K562 (cell line): ENCODE data around the gene UPK3A. TPM values are rescaled to one million over a fixed set of nuclear protein-coding genes. Genes with fewer than 3 reads are reported as not detected.

ENCODE experiments used
- CHD1 ChIP-seq: fragments of 200-600 bp; sonication (generic); IDR thresholded peaks from one replicate; pipeline ENCODE4 v1.6.1; 2012; ENCODE audit warnings: mild to moderate bottlenecking, moderate library complexity, low read length, inconsistent platforms
- FIP1L1 ChIP-seq: fragments of 200-400 bp; formaldehyde crosslinking; IDR thresholded peaks from 2 replicates; pipeline ENCODE4 v1.6.1; 2018; ENCODE audit warnings: mild to moderate bottlenecking, low read depth, low read length; ENCODE audit not compliant: poor library complexity, severe bottlenecking
- MAFF ChIP-seq: IDR thresholded peaks from 2 replicates; pipeline ENCODE4 v1.6.1; 2012; ENCODE audit warnings: low read length, improper control_type of control experiment
- NCOR1 ChIP-seq: fragments of 450-650 bp; IDR thresholded peaks from 2 replicates; pipeline ENCODE4 v1.6.1; 2016; ENCODE audit warnings: mild to moderate bottlenecking, moderate library complexity
- NFRKB ChIP-seq: fragments of 450-650 bp; IDR thresholded peaks from 2 replicates; pipeline ENCODE4 v1.6.1; 2016; ENCODE audit warnings: low read depth
- POU5F1 ChIP-seq: fragments of 150-350 bp; IDR thresholded peaks from 2 replicates; pipeline ENCODE4 v1.6.1; 2014; ENCODE audit warnings: borderline replicate concordance, low read length, low read depth, mild to moderate bottlenecking; ENCODE audit not compliant: partially characterized antibody
- TRIM28 ChIP-seq: fragments of 450-650 bp; IDR thresholded peaks from 2 replicates; pipeline ENCODE4 v1.6.1; 2017
- ZNF717 ChIP-seq: fragments of 250-450 bp; sonication (Bioruptor Pico); IDR thresholded peaks from 2 replicates; pipeline ENCODE4 v1.5.0; 2021
- polyA plus RNA-seq, 8 experiments: library from polyadenylated mRNA; depleted of rRNA in 4 of 8; stranded (reverse) in 5 of 8; unstranded in 3 of 8; fragments of >200 nt; fragmentation: Nextera tagmentation in 2 of 8; fragmentation: Illumina TruSeq in 1 of 8; extraction: Ambion mirVana in 2 of 8; extraction: Trizol in 1 of 8; gene quantifications; 2 replicates each; pipeline versions ENCODE4 v1.2.1 to v1.2.3, GENCODE V29; 2011 to 2014; ENCODE audit warnings: inconsistent platforms in 1 of 8, missing spikeins in 1 of 8
- total RNA-seq, 7 experiments: library from RNA; depleted of rRNA in 6 of 7; stranded (reverse); fragments of >200 nt in 6 of 7; fragmentation: Illumina TruSeq in 2 of 7; extraction: Trizol in 2 of 7; gene quantifications; 2 replicates each; pipeline versions ENCODE4 v1.2.1 to v1.2.3, GENCODE V29; 2011 to 2021; ENCODE audit warnings: low replicate concordance in 1 of 7
- TF ChIP-seq, protein P1 (sequence below): fragments of 450-650 bp; conservative IDR thresholded peaks from 2 replicates; pipeline ENCODE4 v1.6.1; 2016; ENCODE audit warnings: missing genetic modification characterization, low read depth, mild to moderate bottlenecking, control low read depth, missing compliant biosample characterization
- TF ChIP-seq, protein P2 (sequence below): sonication (generic); formaldehyde crosslinking; IDR thresholded peaks from 2 replicates; pipeline ENCODE4 v1.8.0; 2022; ENCODE audit warnings: missing genetic modification reagents, mild to moderate bottlenecking, borderline replicate concordance
- TF ChIP-seq, protein P3 (sequence below): fragments of 250-450 bp; sonication (Bioruptor Pico); IDR thresholded peaks from 2 replicates; pipeline ENCODE4 v1.8.0; 2022; ENCODE audit warnings: inconsistent platforms, mild to moderate bottlenecking, moderate library complexity, borderline replicate concordance
- TF ChIP-seq, protein P4 (sequence below), 2 experiments: IDR thresholded peaks; 2 replicates each; pipeline ENCODE4 v1.6.1; 2011; ENCODE audit warnings: borderline replicate concordance in 1 of 2, control low read depth in 1 of 2, low read depth in 1 of 2, low read length in 1 of 2, mild to moderate bottlenecking in 1 of 2, mixed read lengths in 1 of 2, moderate library complexity in 1 of 2; ENCODE audit not compliant: insufficient read depth in 1 of 2, insufficient read length in 1 of 2, poor library complexity in 1 of 2, severe bottlenecking in 1 of 2; ENCODE audit errors: extremely low read depth in 1 of 2

UPK3A gene
- total and polyA plus RNA-seq, 9 of the 15 experiments (the other 6 are each of a cell fraction or from before 2014, with no cell fraction given): not detected

DNA sequence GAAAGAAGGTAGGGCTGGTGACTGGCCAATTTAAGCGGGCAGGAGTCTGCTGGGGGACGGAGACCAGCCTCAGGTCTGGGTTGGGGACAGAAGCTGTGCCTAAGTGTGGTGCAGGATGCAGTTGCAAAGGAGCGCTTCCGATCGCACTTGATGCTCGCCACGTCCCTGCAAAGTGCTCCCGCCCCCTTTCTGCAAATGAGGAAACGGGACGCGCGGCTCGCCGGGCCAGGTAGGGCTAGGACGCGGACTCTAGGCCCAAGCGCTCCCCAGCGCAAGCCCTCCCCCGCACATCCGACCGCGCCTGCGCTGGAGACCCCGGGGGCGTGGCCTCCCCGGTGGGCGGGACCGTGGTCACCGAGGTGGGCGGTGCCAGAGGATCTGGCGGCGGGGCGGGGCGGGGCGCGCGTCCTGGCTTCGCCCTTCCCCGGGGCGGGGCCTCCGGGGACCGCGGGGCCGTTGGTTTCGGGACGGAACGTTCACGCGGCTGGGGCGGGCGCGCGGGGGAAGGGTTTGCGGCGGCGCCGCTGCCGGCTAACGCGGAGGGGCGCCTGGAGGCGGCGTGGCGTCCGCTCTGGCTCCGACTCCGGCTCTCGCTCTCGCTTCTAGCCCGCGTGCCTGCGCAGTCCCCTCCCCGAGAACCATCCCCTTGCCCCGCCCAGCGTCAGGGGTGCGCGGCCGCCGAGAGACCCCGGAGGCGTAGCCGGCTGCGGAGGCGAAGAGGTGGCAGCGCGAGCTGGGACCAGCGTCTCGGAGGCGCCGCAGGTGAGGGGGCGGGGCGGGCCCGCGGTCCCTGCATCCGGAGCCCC, 24.9 kb downstream of the UPK3A start, which contains the start of gene FAM118A (continued):
- TF ChIP-seq NFRKB (no peak), MAFF (no peak), POU5F1 (no peak), CHD1 (no peak), TRIM28 (no peak), NCOR1 (no peak), ZNF717 (no peak), FIP1L1 (peak; percentile 22)
- TF ChIP-seq, protein P1, sequence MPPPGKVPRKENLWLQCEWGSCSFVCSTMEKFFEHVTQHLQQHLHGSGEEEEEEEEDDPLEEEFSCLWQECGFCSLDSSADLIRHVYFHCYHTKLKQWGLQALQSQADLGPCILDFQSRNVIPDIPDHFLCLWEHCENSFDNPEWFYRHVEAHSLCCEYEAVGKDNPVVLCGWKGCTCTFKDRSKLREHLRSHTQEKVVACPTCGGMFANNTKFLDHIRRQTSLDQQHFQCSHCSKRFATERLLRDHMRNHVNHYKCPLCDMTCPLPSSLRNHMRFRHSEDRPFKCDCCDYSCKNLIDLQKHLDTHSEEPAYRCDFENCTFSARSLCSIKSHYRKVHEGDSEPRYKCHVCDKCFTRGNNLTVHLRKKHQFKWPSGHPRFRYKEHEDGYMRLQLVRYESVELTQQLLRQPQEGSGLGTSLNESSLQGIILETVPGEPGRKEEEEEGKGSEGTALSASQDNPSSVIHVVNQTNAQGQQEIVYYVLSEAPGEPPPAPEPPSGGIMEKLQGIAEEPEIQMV: no peak
- TF ChIP-seq, protein P2, sequence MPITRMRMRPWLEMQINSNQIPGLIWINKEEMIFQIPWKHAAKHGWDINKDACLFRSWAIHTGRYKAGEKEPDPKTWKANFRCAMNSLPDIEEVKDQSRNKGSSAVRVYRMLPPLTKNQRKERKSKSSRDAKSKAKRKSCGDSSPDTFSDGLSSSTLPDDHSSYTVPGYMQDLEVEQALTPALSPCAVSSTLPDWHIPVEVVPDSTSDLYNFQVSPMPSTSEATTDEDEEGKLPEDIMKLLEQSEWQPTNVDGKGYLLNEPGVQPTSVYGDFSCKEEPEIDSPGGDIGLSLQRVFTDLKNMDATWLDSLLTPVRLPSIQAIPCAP (CRISPR knock-in tag): no peak
- TF ChIP-seq, protein P3, sequence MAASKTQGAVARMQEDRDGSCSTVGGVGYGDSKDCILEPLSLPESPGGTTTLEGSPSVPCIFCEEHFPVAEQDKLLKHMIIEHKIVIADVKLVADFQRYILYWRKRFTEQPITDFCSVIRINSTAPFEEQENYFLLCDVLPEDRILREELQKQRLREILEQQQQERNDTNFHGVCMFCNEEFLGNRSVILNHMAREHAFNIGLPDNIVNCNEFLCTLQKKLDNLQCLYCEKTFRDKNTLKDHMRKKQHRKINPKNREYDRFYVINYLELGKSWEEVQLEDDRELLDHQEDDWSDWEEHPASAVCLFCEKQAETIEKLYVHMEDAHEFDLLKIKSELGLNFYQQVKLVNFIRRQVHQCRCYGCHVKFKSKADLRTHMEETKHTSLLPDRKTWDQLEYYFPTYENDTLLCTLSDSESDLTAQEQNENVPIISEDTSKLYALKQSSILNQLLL: no peak
- TF ChIP-seq, protein P4, sequence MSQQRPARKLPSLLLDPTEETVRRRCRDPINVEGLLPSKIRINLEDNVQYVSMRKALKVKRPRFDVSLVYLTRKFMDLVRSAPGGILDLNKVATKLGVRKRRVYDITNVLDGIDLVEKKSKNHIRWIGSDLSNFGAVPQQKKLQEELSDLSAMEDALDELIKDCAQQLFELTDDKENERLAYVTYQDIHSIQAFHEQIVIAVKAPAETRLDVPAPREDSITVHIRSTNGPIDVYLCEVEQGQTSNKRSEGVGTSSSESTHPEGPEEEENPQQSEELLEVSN (IDR thresholded peaks at IDR 0.05; ENCODE audit: borderline replicate concordance in 1 of 2, extremely low read depth in 1 of 2, insufficient read depth in 1 of 2, insufficient read length in 1 of 2, low read depth in 1 of 2, low read length in 1 of 2, poor library complexity in 1 of 2, severe bottlenecking in 1 of 2): peak in 1 of 2 experiments; percentile 68
